GM21447 (cell line): Measurements from ENCODE around the gene APOL5.
"Not testable (repeated sequence)": the region's sequence is repeated elsewhere in the genome, so short reads cannot be mapped to it uniquely, and the experiment has no call there.

Source experiments
- ATAC-seq: cut with Tn5 transposase; IDR thresholded peaks from one replicate; pipeline ENCODE4 v1.9.1; 2021; ENCODE audit not compliant: unreplicated experiment

APOL5 gene

DNA sequence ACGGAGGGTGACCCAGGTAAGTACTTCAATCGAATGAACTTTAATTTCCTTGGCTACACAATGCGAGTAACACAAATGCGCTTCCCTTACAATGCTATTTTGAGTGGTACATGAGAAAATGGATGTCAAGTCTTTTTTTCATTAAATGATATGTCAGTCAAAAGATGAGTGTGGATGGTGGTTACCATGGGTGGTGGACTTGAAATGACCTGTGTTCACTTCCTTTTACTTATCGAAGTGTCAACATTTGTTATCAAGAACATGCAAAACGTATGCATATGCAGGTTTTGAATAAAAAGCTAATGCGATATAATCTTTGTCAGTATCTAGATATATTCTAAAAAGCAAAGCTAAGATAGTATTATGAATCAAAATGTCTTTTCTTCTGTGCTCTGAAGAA, 8.8 kb upstream of the APOL5 start:
- ATAC-seq = no peak

DNA sequence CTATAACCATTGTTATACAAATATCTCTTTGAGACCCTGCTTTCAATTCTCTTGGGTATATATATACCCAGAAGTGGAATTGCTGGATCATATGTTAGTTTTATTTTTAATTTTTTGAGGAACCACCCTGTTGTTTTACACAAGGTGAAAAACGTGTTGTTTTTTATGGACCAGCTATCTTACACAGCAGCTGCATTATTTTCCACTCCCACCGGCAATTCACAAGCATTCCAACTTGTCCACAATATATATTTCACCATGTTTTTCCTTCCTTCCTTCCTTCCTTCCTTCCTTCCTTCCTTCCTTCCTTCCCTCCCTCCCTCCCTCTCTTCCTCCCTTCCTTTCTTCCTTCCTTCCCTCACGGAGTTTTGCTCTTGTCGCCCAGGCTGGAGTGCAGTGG, 6.3 kb upstream of the APOL5 start:
- ATAC-seq = no peak

DNA sequence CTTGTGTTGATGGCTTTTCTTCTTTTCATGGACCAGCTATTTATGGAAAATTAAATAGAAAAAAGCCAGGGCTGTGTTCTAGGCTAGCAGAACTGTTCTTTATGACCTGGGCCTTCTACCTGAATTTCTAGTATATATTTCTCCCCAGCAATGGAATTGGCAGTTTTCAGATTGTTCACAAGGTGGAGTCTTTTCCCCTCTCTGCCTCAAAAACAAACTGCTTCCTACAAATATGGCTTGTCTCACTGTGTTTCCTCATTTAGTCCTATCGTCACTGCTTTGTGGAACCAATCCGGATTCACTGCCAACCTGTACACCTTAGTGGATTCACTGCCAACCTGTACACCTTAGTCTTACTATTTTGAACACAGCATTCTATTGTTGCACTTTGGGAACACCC, 5.0 kb upstream of the APOL5 start:
- ATAC-seq = no peak

DNA sequence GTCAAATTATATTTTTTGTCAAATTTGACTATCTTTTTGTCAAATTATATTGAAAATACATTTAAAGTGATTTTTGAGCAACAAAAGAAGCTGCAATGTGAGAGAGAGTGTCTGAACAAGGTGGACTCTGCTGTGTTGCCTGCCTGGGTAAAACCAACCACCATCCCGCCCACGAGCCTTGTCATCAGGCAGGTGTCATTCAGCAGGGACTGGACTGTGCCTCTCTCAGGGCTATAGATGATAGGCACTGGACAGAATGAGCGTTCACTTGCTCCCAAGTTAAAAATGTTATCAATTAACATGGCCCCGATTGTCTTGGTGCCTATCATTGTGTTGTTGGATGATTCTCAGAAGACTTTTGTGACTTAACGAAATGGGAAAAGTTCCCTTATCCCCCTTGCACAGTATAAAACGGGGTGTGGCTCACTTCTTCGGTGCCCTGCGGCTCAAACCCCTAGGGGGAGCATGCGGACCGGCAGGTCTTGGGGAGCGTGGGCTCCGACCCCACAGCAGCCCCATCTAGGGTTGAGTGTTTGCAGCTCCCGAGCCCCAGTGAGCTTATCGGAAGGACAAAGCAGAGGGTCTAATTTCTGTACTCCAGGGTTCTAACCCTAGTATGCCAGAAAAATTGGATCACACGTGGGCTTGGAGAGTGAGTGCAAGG, 1.7 kb downstream of the APOL5 start:
- no peak for ATAC-seq

DNA sequence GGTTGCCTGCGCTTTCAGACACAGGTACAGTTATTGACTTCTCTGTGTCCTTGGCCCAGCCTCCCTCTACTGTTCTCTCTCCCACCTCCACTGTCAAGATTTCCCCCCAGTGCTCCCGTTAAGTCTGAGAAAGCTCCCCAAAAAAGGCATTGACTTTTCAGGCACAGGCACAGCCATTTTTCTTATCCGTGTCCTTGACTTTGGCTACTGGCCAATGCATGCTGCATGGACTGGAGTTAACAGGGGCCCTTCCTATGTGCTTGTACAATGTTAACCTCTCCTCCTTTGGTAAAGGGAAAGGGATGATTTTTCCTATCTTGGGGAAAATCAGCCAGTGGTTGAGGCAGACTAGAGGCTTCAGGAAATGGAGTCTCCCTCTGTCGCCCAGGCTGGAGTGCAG, 4.3 kb downstream of the APOL5 start:
- no peak for ATAC-seq

DNA sequence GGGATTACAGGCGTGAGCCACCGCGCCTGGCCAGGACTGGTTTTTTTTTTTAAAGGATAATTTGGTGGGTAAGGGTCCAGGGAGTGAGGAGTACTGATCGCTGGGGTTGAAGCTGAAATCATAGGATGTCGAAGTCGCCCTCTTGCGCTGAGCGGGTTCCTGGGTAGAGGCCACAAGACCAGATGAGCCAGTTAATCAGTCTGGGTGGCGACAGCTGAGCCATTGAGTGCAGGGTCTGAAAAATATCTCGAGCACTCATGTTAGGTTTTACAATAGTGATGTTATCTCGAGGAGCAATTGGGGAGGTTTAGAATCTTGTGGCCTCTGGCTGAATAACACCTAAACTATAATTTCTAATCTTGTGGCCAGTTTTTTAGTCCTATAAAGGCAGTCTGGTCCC, 7.8 kb downstream of the APOL5 start:
- ATAC-seq = no peak

DNA sequence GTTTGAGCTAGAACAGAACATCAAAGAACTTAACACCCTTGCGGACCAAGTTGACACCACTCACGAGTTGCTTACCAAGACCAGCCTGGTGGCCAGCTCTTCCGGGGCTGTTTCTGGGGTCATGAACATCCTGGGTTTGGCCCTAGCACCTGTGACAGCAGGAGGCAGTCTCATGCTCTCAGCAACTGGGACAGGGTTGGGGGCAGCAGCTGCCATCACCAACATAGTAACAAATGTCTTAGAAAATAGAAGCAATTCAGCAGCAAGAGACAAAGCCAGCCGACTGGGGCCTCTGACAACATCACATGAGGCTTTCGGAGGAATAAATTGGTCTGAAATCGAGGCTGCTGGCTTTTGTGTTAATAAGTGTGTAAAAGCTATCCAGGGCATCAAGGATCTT, 8.7 kb downstream of the APOL5 start:
- no peak for ATAC-seq

DNA sequence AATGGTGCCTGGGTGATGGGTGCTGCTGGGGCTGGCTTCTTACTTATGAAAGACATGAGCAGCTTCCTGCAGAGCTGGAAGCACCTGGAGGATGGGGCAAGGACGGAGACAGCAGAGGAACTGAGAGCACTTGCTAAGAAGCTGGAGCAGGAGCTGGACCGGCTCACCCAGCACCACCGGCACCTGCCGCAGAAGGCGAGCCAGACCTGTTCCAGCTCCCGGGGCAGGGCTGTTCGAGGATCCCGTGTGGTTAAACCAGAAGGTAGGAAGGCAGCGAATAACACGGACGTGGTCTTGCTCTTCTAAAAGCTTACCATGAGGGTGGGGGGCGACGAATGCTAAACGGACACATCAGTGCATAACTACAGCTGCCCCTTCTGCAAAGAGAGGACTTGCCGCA, 9.3 kb downstream of the APOL5 start:
- no peak for ATAC-seq

DNA sequence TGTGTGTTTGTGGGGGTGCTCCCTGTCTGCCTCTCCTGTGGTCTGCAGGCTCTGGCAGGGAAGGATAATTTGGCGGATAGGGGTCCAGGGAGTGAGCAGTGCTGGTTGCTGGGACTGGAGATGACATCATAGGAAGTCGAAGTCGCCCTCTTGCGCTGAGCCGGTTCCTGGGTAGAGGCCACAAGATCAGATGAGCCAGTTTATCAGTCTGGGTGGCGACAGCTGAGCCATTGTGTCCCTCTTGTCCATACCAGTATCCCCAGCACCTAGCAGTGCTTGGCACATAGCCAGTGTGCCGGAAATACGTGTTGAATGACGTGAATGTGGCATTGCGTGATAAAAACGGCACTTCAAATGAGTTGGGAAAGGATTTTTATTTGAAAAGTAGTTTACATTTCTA, 9.8 kb downstream of the APOL5 start:
- no peak for ATAC-seq

DNA sequence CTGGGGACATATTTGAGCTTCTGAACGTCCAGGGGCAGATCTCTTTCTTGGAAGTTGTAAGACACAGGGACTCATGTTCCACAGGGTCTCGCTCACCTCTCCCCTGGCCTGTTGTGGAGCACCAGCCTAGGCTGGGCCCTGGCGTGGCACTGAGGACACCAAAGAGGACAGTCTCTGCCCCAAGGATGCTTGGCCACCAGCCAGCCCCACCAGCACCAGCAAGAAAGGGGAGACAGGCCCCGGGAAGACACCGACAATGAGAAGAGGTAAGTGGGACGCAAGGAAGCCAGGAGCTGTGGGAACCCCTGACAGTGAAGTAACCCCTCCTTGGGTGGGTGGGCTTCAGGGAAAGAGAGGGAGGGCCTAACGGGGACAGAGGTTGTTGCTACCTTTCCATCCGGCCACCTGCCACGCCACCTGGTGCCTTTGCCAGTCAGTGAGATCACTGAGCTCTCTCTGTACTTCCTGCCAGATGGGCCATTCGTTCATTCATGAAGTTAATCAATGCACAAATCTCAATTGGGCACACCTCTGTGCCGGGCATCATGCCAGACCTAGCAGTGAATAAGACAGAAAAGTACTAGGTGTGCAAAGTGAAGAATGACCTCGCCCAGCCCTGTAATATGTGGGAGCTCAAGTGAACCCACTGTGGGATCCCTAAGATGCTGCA, 11.1 kb downstream of the APOL5 start:
- ATAC-seq = no peak

DNA sequence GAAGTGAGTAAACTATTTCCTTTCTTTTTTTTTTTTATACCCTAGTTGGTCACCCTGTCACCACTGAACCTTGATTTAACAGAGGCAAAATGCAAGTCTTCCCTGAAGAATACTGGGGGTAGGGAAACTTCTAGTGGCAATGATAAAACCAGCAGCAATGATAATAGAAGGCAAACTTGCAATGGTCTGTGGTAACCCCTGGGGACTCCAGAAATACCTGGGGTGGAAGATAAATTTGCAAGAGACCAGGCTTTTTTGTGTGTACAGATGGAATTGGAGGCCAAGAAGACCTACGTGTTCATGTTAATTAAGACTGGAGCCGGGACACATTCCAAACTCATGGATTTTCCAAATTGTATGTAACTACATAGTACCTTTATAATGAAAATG, 11.6 kb downstream of the APOL5 start:
- ATAC-seq = no peak

DNA sequence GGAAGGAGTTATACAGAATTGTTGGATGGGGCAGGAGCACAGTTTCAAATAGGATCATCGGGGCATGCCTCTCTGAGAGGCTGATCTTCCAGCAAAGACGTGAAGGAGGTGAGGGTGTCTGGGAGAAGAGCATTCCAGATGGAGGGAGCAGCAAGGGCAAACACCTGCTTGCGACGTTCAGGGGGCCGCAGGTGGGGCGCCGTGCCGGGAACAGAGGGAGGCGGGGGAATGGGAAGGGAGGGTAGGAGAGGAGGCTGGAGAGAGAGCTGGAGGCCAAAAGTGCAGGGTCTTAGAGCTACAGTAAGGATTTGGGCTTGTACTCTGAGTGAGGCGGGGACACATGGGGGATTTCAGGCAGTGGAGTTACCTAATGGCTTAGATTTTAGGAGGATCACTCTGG, 13.6 kb downstream of the APOL5 start:
- no peak for ATAC-seq

DNA sequence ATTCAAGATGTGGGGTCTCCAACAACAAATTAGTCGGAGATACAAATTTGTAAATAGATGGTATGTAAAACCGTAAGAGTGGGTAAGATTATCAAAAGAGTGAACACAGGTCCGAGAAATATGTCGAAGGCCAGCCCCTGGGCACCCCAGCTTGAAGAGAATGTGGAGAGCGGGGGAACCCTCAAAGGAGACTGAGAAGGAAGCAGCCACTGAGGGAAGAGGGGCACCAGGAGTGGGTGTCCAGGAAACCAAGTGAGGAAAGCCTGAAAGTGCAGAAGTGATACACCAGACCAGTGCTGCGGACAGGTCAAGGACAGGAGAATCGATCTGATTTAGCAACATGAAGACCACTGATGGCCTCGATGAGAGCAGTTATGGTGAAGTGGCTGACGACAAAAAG, 14.4 kb downstream of the APOL5 start:
- no peak for ATAC-seq

DNA sequence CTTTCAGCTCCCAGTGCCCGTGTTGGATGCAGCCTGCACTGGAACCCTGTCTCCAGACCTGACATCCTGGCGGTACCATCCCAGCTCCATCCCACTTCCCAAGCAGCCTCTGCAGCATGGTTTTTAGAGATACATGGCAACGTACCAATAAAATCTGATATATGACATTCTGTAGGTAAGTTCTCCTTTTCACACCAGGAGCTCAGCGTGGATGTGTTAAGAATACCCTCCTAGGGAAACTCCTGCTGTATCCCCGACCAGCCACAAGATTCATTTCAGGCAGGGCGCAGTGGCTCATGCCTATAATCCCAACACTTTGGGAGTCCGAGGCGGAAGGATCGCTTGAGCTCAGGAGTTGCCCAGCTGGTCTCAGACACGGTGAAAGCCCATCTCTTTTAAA, 15.4 kb downstream of the APOL5 start:
- no peak for ATAC-seq

DNA sequence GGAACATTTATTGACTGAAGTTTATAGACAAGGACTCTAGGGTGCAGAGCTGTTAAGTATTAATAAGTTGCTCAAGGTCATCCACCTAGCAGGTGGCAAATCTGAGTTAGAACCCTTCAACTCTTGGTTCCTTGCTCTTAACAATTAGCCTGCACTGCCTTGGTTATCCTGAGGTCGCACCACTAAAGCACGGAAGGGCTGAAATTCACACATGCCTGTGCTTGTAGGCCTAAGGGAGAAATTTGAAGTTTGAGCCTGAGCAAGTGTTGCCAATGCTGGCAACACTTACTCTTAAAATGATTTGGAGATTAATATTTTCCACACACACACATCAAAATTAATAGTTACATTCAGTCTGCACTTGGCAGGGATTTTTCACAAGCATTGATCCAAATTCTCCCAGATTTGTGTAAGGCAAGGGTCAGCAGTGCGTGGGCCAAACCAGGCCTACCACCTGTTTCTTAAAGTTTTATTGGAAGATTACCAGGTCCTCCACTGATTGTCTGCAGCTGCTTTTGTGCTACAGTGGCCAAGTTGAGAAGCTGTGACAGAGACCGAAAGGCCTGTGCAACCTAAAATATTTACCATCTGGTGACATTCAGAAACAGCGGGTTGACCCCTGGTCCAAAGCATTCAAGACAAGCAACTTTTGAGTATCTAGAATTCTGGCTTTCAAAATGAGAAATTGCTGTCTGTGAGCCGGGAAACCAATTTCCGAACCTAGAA, 16.3 kb downstream of the APOL5 start:
- no peak for ATAC-seq

DNA sequence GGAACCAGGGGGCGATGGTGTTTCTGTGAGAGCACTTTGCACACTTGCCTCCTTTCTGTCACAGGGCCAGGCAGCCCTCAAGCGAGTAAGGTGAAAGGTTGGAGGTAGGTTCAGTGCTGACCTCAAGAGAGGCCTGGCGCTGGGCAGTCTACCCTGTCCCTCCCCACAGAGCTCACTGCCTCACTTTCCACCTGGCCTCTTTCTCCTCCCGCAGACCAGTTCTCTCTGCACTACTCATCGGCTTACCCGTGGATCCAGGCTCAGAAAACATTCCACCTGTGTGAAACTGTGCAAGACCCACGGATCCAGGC, 16.8 kb downstream of the APOL5 start:
- no peak for ATAC-seq

DNA sequence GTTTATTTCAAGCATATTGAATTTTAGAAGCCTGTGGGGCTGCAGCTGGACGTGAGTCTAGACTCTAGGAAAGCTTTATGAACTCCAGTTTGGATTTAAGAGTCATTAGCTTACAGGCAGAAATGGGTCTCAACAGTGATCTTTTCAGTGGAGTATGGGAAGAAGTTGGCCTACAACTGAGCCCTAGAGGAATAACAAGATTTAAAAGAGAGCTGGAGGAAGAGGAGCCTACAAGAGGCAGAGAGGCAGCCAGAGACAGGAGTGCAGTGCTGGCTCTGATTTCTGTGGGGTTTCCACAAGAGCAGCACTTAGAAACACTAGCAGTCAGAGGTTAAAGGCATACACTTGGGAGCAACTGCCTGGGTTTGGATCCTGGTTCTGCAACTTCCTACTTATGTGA, 17.9 kb downstream of the APOL5 start:
- ATAC-seq = no peak

DNA sequence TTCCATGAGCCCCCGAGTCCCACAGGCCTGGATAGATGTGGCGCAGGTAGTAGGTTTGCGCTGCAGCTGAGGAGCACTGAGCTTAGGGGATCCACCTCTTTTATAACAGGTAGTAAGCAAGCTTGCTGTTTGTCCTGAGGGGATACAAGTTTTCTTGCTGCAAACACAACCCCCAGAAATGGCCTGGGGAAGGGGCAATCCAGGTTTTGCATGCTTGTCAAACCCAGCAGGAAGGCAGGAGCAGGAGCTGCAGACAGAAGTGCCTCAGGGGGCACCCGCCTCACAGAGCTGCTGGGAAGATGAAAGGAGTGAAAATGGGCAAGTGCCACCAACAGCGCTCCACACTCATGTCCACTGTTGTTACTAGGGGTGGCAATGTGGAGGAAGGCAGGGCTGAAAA, 18.5 kb downstream of the APOL5 start:
- no peak for ATAC-seq

DNA sequence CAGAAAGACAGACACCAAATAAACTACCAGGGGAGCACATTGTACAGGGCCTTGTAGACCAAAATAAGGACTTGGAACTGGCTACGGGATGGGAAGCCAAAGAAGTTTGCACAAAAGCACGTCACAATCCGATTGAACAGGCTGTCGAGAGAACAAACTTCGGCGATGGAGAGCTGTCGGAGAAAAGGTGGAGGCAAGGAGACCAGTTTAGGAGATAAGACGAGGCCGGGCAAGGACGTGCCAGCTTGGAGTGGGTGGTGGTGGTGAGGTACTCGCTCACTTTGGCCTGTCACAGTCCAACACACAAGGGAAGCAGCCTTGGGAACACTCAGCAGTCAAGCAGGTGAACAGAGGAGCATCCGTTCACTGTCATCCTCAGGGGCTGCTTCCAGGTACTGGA, 19.0 kb downstream of the APOL5 start:
- ATAC-seq = no peak

DNA sequence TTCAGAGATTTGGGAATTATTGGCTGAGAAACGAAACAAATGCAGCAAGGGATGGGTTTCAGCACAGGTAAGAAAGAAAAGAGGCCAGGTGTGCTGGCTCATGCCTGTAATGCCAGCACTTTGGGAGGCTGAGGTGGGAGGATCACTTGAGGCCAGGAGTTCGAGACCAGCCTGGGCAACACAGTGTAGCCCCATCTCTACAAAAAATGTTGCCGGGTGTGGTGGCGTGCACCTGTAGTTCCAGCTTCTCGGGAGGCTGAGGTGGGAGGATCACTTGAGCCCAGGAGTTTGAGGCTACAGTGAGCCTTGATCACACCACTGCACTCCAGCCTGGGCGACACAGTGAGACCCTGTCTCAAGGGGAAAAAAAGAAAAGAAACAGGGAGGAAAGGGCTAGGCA, 20.2 kb downstream of the APOL5 start:
- not testable (repeated sequence) for ATAC-seq

DNA sequence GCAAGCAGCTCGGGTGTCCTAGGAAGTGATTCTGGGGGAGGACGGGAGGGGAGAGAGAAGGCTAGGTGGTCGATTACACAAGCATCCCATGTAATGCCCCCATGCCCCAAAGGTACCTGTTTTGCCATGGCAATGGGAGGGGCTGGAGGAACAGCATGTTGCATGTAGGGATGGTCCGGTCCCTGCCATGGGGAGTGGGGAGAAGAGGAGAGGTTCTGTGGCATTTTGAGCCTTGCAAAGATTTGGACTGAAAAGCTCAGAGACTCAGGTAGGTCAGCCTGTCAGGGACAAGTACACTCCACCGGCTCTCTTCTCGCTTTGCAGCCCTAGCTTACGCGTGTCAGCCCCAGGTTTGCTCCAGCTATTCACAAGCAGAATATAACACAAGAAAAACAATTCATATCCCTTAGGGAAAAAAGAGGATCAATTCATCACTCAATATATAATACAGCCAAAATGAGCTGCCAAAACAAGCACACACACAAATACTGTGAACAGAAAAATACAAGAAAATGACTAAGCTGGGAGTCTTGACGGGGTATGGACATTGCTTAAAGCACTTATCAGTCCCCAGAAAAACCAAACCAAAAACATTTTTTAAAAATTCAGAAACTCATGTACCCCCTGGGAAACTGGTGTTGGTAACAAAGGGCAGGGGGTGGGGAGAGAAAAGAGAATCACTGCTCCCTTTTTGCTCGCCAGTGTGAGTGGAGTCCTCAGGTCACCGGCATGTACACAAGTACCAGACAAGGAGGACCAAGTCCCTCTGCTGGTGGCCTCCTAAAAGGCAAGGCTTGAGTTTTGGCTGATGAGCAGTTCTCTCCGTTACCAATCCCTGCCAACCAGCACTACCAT, 21.6 kb downstream of the APOL5 start:
- ATAC-seq = no peak

DNA sequence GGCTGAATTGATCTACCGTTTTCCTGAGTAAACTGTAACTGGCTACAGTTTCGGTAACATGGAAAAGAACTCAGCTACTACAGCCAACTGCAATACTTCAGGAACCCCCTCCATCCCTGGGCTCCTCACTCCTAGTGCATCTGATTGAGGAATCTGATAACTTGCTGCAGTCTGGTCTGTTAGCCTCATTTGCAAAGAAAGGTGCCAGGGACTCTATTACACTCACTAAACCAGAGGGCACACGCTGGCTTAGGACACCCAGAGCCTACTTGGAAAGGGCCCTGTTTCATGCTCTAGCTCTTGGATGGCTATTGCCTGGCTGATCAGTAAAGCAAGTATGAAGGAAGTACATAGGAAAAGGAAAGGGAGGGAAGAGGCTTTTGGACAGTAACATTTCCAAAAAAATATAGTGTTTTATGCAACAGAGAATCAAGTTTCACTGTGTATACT, 22.3 kb downstream of the APOL5 start:
- ATAC-seq = no peak
